Transverse colon (tissue), 4 donors: ENCODE data around the gene PALLD.
"Not testable (repeated sequence)": the region's sequence is repeated elsewhere in the genome, so short reads cannot be mapped to it uniquely, and the experiment has no call there.

ENCODE experiments used
- EP300 ChIP-seq: sonication (generic); formaldehyde crosslinking; IDR thresholded peaks from one replicate; pipeline ENCODE4 v1.6.1; 2017; ENCODE audit warnings: antibody characterized with exemption, low read depth
- POLR2A ChIP-seq: fragments of 450-650 bp; IDR thresholded peaks from one replicate; pipeline ENCODE4 v1.6.1; 2016; ENCODE audit warnings: antibody characterized with exemption, mild to moderate bottlenecking, moderate library complexity
- POLR2AphosphoS5 ChIP-seq, 3 donors: sonication (generic); formaldehyde crosslinking; IDR thresholded peaks; one replicate each; pipeline ENCODE4 v1.6.1; 2016; ENCODE audit warnings: antibody characterized with exemption in 3 of 3
- TF ChIP-seq, protein P1 (sequence below), 5 experiments: fragments of 200-600 bp in 3 of 5; fragments of 450-650 bp in 2 of 5; sonication (generic) in 3 of 5; IDR thresholded peaks; 1 replicate in 2 of 5; 2 replicates in 3 of 5; pipeline ENCODE4 v1.5.1; 2016 to 2017; ENCODE audit warnings: antibody characterized with exemption in 5 of 5, inconsistent platforms in 3 of 5, mild to moderate bottlenecking in 2 of 5, moderate library complexity in 1 of 5

GRCh38 chr4:168806247-168806646, 309.4 kb downstream of the PALLD start:
- TF ChIP-seq, protein P1, sequence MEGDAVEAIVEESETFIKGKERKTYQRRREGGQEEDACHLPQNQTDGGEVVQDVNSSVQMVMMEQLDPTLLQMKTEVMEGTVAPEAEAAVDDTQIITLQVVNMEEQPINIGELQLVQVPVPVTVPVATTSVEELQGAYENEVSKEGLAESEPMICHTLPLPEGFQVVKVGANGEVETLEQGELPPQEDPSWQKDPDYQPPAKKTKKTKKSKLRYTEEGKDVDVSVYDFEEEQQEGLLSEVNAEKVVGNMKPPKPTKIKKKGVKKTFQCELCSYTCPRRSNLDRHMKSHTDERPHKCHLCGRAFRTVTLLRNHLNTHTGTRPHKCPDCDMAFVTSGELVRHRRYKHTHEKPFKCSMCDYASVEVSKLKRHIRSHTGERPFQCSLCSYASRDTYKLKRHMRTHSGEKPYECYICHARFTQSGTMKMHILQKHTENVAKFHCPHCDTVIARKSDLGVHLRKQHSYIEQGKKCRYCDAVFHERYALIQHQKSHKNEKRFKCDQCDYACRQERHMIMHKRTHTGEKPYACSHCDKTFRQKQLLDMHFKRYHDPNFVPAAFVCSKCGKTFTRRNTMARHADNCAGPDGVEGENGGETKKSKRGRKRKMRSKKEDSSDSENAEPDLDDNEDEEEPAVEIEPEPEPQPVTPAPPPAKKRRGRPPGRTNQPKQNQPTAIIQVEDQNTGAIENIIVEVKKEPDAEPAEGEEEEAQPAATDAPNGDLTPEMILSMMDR (IDR thresholded peaks at IDR 0.05), result not testable (repeated sequence)
- TF ChIP-seq EP300; POLR2A; POLR2AphosphoS5 (IDR thresholded peaks at IDR 0.05): not testable (repeated sequence)
